Stimulated activated CD8-positive, alpha-beta memory T cell treated with anti-CD3 and anti-CD28 coated beads, Interleukin-12 subunit alpha, Interleukin-12 subunit beta, amount 100 ng/mL, for 24 hours (primary cell): Measurements from ENCODE around the gene RFX8.

Experiments
- DNase-seq: peaks from one replicate; pipeline ENCODE4 v3.0.0-alpha.2; 2020; ENCODE audit errors: extremely low read depth

Gene RFX8

DNA sequence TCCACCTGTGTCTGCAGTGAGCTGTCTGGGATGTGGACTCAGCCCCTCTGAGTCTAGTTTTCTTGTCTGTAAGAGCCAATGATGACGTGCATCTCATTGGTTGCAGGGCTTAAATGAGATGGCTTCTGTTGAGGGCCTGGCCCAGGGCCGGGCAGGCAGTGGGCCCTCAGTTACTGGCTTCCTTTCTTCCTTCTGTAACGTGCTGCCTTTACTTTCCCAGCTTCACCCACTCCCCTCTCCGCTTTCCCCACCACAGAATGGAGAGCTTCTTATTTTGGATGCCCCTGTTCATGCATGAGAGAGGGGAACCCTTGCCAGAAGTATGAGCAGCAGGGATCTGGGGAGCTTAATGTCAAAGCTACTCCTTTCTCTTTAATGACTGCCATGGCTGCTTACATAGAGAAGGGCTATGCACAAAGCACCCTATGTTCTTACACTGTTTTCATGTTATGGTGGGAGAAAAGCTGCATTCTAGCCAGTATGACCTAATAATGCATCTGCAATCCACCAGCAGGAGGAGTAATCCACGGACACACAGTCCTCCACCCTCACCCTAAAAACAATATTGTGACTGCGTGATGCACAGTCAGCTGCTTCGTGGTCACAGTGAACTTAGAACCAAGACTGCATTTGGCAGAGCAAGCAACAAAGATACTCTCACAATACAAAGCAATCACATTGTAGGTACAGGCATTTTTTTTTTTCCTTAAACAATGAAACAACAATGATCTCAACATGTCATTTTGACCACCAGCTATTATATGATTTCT lies 124.8 kb downstream of the RFX8 start:
- no peak for DNase-seq

DNA sequence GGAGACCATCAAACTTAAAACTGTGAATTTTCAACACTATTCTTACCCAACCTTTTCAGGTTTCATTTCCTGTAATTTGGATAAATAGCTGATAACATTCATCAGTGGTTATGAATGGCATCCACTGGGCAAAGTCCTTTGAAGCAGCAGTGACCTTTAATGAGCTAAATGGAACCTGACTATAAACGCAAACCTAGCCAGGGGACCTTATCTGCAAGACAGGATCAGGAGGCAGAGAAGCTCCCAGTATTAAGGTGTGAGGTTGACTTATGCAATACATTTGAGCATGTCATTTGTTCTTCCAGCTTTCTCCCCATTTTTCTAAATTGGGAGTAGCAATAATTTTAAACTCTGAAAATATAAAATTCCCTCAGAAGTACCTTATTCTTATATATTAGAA lies 126.0 kb downstream of the RFX8 start:
- DNase-seq: no peak
